GM12891 (cell line): ENCODE data around the gene DLG4.

Experiments used
- POLR2A ChIP-seq: IDR thresholded peaks from 2 replicates; pipeline ENCODE4 v1.6.1; 2011; ENCODE audit warnings: low read depth, low read length, control low read depth
- POLR2AphosphoS5 ChIP-seq: IDR thresholded peaks from 2 replicates; pipeline ENCODE4 v1.6.1; 2011; ENCODE audit warnings: low read depth, low read length, control low read depth
- TAF1 ChIP-seq: IDR thresholded peaks from 2 replicates; pipeline ENCODE4 v1.6.1; 2011; ENCODE audit warnings: low read depth, low read length, control low read depth

GRCh38 chr17:7176107-7176840, 43.4 kb downstream of the DLG4 start:
- no peak for TF ChIP-seq TAF1
- TF ChIP-seq POLR2AphosphoS5 = no peak
- TF ChIP-seq POLR2A = no peak
